Stimulated activated CD8-positive, alpha-beta memory T cell treated with anti-CD3 and anti-CD28 coated beads, Interleukin-4, amount 100 ng/mL, for 1 hour (primary cell): ENCODE results near the gene L2HGDH.
"Not testable (repeated sequence)": the region's sequence is repeated elsewhere in the genome, so short reads cannot be mapped to it uniquely, and the experiment has no call there.

Source experiments
- DNase-seq, 2 donors: peaks; one replicate each; pipeline ENCODE4 v3.0.0-alpha.2; 2020; ENCODE audit warnings: low read depth in 2 of 2, low spot score in 1 of 2

L2HGDH gene

GRCh38 chr14:50311972-50312733 is at the start of gene L2HGDH, which contains the start of gene DMAC2L:
TSS of gene L2HGDH (minus strand) at chr14:50312229. CDS start at chr14:50312150, 79 bp downstream.
TSS of gene DMAC2L (plus strand) at chr14:50312324. CDS start at chr14:50321488, 9,164 bp downstream.
- DNase-seq: peak; percentile 71 to 76

- DNase-seq: no peak
These were observed 48.8 kb upstream of the L2HGDH start for GRCh38 chr14:50360851-50361250.

GRCh38 chr14:50360093-50360492 is 48.1 kb upstream of the L2HGDH start:
- no peak for DNase-seq

- DNase-seq: no peak
These were observed 47.6 kb upstream of the L2HGDH start for GRCh38 chr14:50359631-50360030.

GRCh38 chr14:50357753-50358395 is 45.8 kb upstream of the L2HGDH start:
- DNase-seq: no peak

- DNase-seq: no peak
These were observed 45.1 kb upstream of the L2HGDH start for GRCh38 chr14:50357124-50357523.

- DNase-seq: not testable (repeated sequence)
These were observed 44.3 kb upstream of the L2HGDH start for GRCh38 chr14:50356283-50356682.

- no peak for DNase-seq
These were observed 43.7 kb upstream of the L2HGDH start for GRCh38 chr14:50355692-50356091.

GRCh38 chr14:50354527-50354926 is 42.5 kb upstream of the L2HGDH start:
- DNase-seq: no peak

- no peak for DNase-seq
These were observed 41.1 kb upstream of the L2HGDH start for GRCh38 chr14:50353126-50353525.

GRCh38 chr14:50352584-50352983 is 40.6 kb upstream of the L2HGDH start:
- no peak for DNase-seq

- DNase-seq: no peak
These were observed 38.9 kb upstream of the L2HGDH start for GRCh38 chr14:50350975-50351374.

- DNase-seq: no peak
These were observed 36.9 kb upstream of the L2HGDH start for GRCh38 chr14:50348933-50349332.

GRCh38 chr14:50347521-50347920 is 35.5 kb upstream of the L2HGDH start:
- no peak for DNase-seq

- DNase-seq: no peak
These were observed 33.9 kb upstream of the L2HGDH start for GRCh38 chr14:50345846-50346422.

GRCh38 chr14:50344876-50345563 is 33.0 kb upstream of the L2HGDH start:
- no peak for DNase-seq

- DNase-seq: no peak
These were observed 32.2 kb upstream of the L2HGDH start for GRCh38 chr14:50344116-50344775.

- DNase-seq: no peak
These were observed 31.4 kb upstream of the L2HGDH start for GRCh38 chr14:50343434-50343833.

GRCh38 chr14:50342221-50343078 is 30.4 kb upstream of the L2HGDH start:
- DNase-seq: no peak

GRCh38 chr14:50340963-50341362 is 28.9 kb upstream of the L2HGDH start:
- no peak for DNase-seq
